ENCODE results near the gene CD38. TPM values are rescaled to one million over a fixed set of nuclear protein-coding genes. Genes with fewer than 3 reads are reported as not detected.
"Not testable (repeated sequence)": the region's sequence is repeated elsewhere in the genome, so short reads cannot be mapped to it uniquely, and the experiment has no call there.

CD38 gene
- total RNA-seq, 1 experiment from 2014 or later = 0.17 TPM

GRCh38 chr4:15778289-15779241 is at the start of gene CD38 (continued):
- no peak for TF ChIP-seq ZNF263 (CRISPR knock-in tag; IDR thresholded peaks at IDR 0.05; ENCODE audit: low read depth)
- no peak for TF ChIP-seq OVOL2 (CRISPR knock-in tag; IDR thresholded peaks at IDR 0.05; ENCODE audit: borderline replicate concordance)
- TF ChIP-seq ZNF532 (CRISPR knock-in tag; IDR thresholded peaks at IDR 0.05; ENCODE audit: borderline replicate concordance) = no peak
- no peak for TF ChIP-seq ERG (CRISPR knock-in tag; IDR thresholded peaks at IDR 0.05)

- POLR2A ChIA-PET = no interaction called here
- no peak overlapping the region for H3K27ac Mint-ChIP-seq
- no peaks in the 10 kb centered on the region for H3K4me1 Mint-ChIP-seq
- peaks cover 13% of the 10 kb centered on the region for H3K9me3 Mint-ChIP-seq
- H3K27me3 Mint-ChIP-seq (ENCODE audit: low read depth) = no peaks in the 10 kb centered on the region
- DNase-seq (ENCODE audit: low spot score) = no peak
- peak; percentile 60 for ATAC-seq
- H3K36me3 Mint-ChIP-seq = 0 out of 2 replicates have a peak, but pooled peaks cover 4% of the 10 kb centered on the region
- CTCF ChIA-PET = no interaction called here
- H3K4me3 Mint-ChIP-seq = no peak overlapping the region
- TF ChIP-seq NR2C2 (CRISPR knock-in tag; IDR thresholded peaks at IDR 0.05) = no peak
- no peak for TF ChIP-seq ZMAT4 (CRISPR knock-in tag; IDR thresholded peaks at IDR 0.05)
- no peak for TF ChIP-seq MLX (CRISPR knock-in tag; IDR thresholded peaks at IDR 0.05)
- no peak for TF ChIP-seq MXD4 (CRISPR knock-in tag; IDR thresholded peaks at IDR 0.05; ENCODE audit: borderline replicate concordance)
- peak; percentile 69 for TF ChIP-seq CTCF (IDR thresholded peaks at IDR 0.05)
Measured at GRCh38 chr4:15729910-15730533, 48.1 kb upstream of the CD38 start.

DNA sequence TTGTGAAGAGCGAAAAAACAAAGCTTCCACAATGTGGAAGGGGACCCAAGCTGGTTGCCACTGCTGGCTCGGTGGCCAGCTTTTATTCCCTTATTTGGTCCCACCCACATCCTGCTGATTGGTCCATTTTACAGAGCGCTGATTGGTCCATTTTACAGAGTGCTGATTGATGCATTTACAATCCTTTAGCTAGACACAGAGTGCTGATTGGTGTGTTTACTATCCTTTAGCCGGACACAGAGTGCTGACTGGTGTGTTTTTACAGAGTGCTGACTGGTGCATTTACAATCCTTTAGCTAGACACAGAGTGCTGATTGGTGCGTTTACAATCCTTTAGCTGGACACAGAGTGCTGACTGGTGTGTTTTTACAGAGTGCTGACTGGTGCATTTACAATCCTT is 45.1 kb upstream of the CD38 start:
- CTCF ChIA-PET = interaction anchor here (1.3 kb wide), 1 partner anchor 149 kb away, joined by 3 read pairs; no protein-coding TSS in a partner anchor
- H3K9me3 Mint-ChIP-seq = peaks cover 13% of the 10 kb centered on the region
- ATAC-seq = not testable (repeated sequence)

More for the DNA sequence above, 45.1 kb upstream of the CD38 start:
- POLR2A ChIA-PET; H3K4me1 Mint-ChIP-seq; DNase-seq (ENCODE audit: low spot score); H3K4me3 Mint-ChIP-seq; H3K27ac Mint-ChIP-seq; H3K27me3 Mint-ChIP-seq (ENCODE audit: low read depth); H3K36me3 Mint-ChIP-seq: not testable (repeated sequence)

All from WTC11 (cell line).